ENCODE measurements around the gene FRMD5. TPM values are rescaled to one million over a fixed set of nuclear protein-coding genes. Genes with fewer than 3 reads are reported as not detected.
"Not testable (repeated sequence)": the region's sequence is repeated elsewhere in the genome, so short reads cannot be mapped to it uniquely, and the experiment has no call there.

The FRMD5 gene
- polyA plus RNA-seq, 1 experiment, result 5.2 TPM

DNA sequence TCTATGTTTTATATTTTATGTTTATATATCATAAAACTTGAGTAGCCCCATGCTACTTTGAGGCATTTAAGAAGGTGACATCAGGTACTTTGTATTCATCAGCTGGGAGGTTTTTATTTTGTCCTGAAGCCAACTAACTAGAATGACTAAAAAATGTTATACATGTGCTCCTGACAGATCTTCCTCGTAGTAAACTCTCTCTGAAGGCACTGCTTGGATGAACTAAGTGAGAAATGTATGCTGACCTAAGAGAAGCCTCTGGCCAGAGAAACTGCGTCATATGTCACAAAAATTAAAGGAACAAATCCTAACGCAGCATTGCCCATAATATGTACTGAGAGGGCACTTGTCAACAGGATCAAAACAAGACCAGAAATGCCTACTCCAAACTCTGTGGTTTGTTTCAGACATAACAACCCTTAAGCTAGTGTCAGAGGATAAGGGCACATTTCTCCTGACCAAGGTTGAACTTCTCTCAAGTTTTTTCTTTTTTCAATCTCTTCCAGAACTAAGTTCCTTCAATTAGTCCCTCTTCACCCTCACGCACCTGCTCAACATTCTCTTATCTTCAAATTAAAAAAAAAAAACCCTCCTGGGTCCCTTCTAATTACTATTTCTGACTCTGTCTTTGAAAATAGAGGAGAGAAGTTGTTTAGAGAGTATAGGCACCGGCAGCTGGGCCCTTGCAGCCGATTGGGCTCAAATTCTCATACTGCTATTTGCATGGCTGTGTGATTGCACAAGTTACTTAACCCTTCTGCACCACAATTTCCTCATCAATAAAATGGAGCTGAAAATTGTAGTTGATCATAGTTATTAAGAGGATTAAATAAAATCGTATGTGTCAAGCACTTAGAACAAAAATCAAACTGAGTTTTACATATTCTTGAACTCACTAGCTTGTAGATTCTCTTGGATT is 159.0 kb downstream of the FRMD5 start:
- no peak overlapping the region for H3K27ac ChIP-seq (ENCODE audit: low read depth, low read length)

DNA sequence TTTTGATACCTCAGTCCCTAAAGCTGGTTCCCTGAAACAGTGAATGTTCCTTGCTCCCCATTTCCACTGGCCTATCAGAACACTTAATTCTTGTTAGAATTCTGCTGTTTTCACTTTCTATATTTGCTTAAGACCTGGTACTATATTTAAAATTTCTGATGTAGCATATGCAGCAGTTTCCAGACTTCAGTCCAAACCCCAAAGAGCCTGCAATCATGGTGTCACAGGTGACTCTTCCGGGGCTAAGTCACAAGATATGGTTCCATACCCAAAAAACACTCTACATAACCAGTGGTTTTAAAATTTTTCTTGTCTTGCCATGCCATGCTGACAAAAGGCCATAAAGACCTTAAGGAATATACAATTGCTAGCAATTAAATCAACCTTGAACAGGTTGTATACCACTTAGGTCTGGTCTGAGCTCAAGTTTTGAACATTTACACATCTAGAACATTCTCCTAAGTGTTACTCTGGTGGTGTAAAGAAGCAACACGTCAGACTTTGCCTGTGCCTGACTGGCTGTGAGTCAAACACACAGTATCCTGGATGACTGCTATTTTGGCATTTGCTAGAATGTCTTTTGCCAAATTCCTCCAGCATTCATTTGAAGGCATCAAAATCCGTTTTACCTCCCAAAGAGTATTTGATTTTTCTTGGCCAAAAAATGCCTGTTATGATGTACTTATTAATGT is 160.0 kb downstream of the FRMD5 start:
- H3K9me3 ChIP-seq (ENCODE audit: control insufficient read depth, insufficient read depth, low read length), result no peaks in the 10 kb centered on the region
- peak; percentile 27 for DNase-seq (ENCODE audit: low read depth, low spot score)
- H3K27me3 ChIP-seq (ENCODE audit: control insufficient read depth, insufficient read depth, low read length), result no peaks in the 10 kb centered on the region
- POLR2A ChIA-PET, result no interaction called here
- H3K4me3 ChIP-seq (ENCODE audit: low read depth, low read length), result no peak overlapping the region
- no peak overlapping the region for H3K27ac ChIP-seq (ENCODE audit: low read depth, low read length)
- CTCF ChIA-PET, result no interaction called here
- TF ChIP-seq, protein P1, sequence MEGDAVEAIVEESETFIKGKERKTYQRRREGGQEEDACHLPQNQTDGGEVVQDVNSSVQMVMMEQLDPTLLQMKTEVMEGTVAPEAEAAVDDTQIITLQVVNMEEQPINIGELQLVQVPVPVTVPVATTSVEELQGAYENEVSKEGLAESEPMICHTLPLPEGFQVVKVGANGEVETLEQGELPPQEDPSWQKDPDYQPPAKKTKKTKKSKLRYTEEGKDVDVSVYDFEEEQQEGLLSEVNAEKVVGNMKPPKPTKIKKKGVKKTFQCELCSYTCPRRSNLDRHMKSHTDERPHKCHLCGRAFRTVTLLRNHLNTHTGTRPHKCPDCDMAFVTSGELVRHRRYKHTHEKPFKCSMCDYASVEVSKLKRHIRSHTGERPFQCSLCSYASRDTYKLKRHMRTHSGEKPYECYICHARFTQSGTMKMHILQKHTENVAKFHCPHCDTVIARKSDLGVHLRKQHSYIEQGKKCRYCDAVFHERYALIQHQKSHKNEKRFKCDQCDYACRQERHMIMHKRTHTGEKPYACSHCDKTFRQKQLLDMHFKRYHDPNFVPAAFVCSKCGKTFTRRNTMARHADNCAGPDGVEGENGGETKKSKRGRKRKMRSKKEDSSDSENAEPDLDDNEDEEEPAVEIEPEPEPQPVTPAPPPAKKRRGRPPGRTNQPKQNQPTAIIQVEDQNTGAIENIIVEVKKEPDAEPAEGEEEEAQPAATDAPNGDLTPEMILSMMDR (IDR thresholded peaks at IDR 0.05; ENCODE audit: low read depth, low read length), result no peak

More for the DNA sequence above, 159.0 kb downstream of the FRMD5 start:
- TF ChIP-seq, protein P1 (IDR thresholded peaks at IDR 0.05; ENCODE audit: low read depth, low read length), result no peak
- Histone ChIP-seq H3K4me3 (ENCODE audit: low read depth, low read length) (no peak overlapping the region), H3K27me3 (ENCODE audit: control insufficient read depth, insufficient read depth, low read length) (no peaks in the 10 kb centered on the region), H3K9me3 (ENCODE audit: control insufficient read depth, insufficient read depth, low read length) (no peaks in the 10 kb centered on the region)
- DNase-seq (ENCODE audit: low read depth, low spot score), result no peak
- CTCF ChIA-PET, result no interaction called here
- POLR2A ChIA-PET, result no interaction called here

DNA sequence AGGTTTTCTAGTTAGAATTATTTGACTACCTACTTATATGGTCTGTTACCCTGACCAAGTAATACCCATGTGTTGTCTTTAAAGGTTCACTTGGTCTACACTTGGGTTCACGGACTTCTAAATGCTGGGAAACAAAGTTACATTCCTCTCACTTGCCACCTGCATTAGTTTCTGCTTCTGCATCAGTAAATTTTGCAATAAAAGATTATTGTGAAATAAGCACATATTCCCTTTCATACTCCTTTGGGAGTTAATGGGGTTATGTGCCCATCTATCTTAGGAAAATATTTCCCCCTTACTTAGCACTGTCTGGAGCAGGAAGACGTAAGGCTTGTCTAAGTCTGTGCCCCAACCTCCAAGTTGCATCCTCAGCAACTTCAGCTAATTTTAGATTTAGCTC is 160.7 kb downstream of the FRMD5 start:
- no peak for DNase-seq (ENCODE audit: low read depth, low spot score)
- ChIA-PET POLR2A (no interaction called here), CTCF (no interaction called here)
- no peak overlapping the region for H3K4me3 ChIP-seq (ENCODE audit: low read depth, low read length)
- H3K9me3 ChIP-seq (ENCODE audit: control insufficient read depth, insufficient read depth, low read length), result no peaks in the 10 kb centered on the region
- no peak overlapping the region for H3K27ac ChIP-seq (ENCODE audit: low read depth, low read length)
- TF ChIP-seq, protein P1 (IDR thresholded peaks at IDR 0.05; ENCODE audit: low read depth, low read length), result no peak
- no peaks in the 10 kb centered on the region for H3K27me3 ChIP-seq (ENCODE audit: control insufficient read depth, insufficient read depth, low read length)

DNA sequence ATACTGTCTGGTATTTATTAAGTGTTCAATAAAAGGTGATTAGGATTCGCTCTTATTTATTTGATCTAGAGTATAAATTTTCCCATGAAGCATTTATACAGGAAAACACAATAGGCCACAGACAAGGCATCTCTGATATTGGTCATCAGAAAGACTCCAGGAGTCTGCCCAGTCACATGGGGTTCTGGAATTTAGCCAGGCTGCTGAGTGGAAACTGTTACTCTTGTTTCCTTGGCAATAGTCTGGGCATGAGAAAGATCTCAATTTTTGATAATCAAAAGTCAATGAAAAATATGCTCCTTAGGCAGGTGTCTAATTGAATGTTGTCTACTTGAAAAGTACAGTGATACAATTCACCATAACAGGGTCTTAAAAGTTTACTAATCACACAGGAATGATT is 161.2 kb downstream of the FRMD5 start:
- POLR2A ChIA-PET, result no interaction called here
- CTCF ChIA-PET, result interaction anchor here (1.0 to 1.8 kb wide), 2 partner anchors 13 to 32 kb away, joined by 3 to 7 read pairs; no protein-coding TSS in a partner anchor
- Histone ChIP-seq H3K9me3 (ENCODE audit: control insufficient read depth, insufficient read depth, low read length) (no peaks in the 10 kb centered on the region), H3K4me3 (ENCODE audit: low read depth, low read length) (no peak overlapping the region), H3K27ac (ENCODE audit: low read depth, low read length) (no peak overlapping the region), H3K27me3 (ENCODE audit: control insufficient read depth, insufficient read depth, low read length) (no peaks in the 10 kb centered on the region)
- TF ChIP-seq, protein P1 (IDR thresholded peaks at IDR 0.05; ENCODE audit: low read depth, low read length), result no peak
- no peak for DNase-seq (ENCODE audit: low read depth, low spot score)

DNA sequence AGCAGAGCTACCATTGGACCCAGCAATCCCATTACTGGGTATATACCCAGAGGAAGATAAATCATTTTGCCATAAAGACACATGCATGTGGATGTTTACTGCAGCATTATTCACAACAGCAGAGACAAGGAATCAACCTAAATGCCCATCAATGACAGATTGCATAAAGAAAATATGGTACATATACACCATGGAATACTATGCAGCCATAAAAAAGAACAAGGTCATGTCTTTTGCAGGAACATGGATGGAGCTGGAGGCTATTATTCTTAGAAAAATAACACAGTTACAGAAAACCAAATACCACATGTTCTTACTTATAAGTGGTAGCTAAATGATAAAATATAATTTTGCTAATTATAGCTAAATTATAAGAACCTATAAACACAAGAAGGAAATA is 162.3 kb downstream of the FRMD5 start:
- POLR2A ChIA-PET; H3K9me3 ChIP-seq (ENCODE audit: control insufficient read depth, insufficient read depth, low read length); DNase-seq (ENCODE audit: low read depth, low spot score); H3K4me3 ChIP-seq (ENCODE audit: low read depth, low read length); H3K27ac ChIP-seq (ENCODE audit: low read depth, low read length); H3K27me3 ChIP-seq (ENCODE audit: control insufficient read depth, insufficient read depth, low read length): not testable (repeated sequence)
- CTCF ChIA-PET, result interaction anchor here (1.0 to 1.8 kb wide), 2 partner anchors 12 to 33 kb away, joined by 3 to 7 read pairs; no protein-coding TSS in a partner anchor

All from AG04450 (cell line).